DLD1 (cell line): ENCODE results near the gene C1R.

ENCODE experiments used
- in situ Hi-C: cut with HindIII; loops from 2 replicates; pipeline ENCODE4 v1.10.0; 2017; ENCODE audit warnings: low sequenced_read_pairs

The C1R gene

GRCh38 chr12:7121324-7121723 lies 29.1 kb upstream of the C1R start:
- in situ Hi-C loops = no loop called here

DNA sequence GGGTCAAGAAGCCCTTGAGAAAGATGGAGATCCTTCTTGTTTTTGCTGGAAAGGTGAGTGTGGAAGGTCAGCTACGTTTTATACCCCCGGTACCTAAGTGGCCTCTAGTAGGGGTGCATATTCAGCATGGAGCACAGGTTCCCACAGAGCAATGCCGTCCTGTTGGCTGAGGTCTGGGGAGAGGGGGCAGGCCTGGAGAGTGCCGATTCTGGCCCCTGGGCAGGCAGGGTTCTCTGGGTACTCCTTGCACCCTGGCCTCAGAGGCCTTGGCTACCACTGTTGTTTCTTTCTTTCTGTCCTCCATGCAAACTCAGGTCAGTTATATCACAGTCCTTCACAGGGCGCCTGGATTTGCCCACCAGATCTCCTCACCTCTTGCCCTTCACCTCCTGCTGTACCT lies 27.9 kb upstream of the C1R start:
- in situ Hi-C loops = no loop called here

DNA sequence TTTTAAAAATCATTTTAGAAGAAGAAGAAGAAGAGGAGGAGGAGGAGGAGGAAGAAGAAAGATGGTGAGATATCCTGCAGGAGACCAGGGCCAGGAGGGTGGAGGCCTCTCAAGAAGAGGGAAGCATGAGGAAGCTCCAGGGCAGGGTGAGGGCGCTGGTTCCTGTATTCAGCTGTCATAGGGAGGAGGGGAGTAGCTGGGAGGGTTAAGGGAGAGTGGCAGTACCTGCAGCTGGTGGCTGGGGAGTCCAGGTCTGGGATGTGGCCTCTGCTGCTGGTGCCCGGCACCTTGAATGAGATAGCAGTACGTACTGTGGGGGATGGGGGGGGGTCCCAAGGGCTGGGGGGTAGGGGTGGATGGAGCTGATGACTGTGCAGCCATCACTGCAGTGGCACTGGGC lies 26.6 kb upstream of the C1R start:
- in situ Hi-C loops = no loop called here

DNA sequence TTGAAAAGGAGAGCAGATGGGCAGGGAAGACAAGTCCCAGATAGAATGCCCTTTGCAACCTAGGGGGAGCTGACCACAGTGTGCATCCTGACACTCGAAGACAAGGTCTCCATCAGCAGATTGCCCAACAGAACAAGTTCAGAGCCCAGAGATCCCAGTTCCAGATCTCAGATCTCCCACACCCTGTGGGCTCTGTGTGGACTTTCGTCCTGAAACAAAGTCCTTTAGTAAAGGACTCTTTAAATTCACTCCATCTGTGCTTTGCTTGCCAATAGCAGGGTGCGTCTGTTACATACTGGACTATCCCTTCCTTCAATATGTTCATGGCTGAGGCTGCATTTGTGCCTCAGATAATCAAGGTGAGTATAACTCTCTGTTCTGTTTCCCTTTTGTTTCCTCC lies 25.4 kb upstream of the C1R start:
- in situ Hi-C loops = no loop called here

DNA sequence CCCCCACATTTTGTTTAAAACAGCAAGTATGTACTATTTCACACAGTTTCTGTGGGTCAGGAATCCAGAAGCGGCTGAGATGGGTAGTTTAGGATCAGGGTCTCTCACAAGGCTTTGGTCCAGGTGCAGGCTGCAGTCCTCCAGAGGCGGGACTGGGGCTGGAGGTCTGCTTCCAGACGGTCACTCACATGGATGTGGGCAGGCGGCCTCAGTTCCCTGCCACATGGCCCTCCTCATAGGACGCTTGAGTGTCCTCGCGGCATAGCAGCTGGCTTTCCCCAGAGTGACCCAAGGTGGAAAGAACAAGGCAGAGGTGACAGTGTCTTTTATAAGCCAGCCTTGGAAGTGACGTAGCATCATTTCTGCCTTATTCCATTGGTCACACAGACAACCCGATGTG lies 24.7 kb upstream of the C1R start:
- in situ Hi-C loops = no loop called here

GRCh38 chr12:7116196-7116595 lies 24.0 kb upstream of the C1R start:
- in situ Hi-C loops = no loop called here

DNA sequence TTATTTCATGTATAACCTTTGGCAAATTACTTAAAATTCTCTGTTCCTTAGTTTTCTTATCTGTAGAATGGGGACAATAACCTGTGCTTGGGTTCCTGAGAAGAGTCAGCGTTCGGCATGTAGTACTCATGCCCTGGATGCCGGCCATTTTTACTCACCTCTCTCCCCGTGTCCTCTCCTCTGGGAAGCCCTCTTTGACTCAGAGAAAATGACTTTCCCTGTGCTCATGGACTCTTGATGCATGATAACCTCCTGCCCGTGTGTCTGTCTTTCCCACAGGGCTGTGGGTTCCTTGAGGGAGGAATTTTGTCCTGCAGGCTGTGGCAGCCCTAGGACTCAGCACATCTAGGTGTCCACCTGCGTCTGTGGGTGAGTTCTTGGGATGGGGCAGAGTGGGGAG lies 22.6 kb upstream of the C1R start:
- in situ Hi-C loops = no loop called here

DNA sequence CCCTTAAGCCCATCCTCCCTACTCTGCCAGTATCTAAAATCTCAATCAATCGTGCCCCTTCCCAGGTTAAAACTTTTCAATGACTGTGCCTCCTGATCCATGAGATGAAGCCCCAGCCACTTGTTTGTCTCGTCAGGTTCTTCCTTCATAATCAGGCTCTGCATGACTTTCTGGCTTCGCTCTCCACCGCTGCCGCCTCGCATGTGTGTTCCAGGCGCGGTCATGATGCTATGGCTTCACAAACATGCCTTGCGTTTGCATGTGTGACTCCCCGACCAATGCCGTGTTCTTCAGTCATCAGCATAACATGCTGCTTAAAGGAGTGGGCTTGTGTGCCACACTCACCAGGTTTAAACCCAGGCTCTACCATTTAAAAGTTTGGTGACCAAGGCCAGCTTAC lies 21.8 kb upstream of the C1R start:
- in situ Hi-C loops = no loop called here

GRCh38 chr12:7113389-7113871 lies 21.2 kb upstream of the C1R start:
- in situ Hi-C loops = no loop called here

DNA sequence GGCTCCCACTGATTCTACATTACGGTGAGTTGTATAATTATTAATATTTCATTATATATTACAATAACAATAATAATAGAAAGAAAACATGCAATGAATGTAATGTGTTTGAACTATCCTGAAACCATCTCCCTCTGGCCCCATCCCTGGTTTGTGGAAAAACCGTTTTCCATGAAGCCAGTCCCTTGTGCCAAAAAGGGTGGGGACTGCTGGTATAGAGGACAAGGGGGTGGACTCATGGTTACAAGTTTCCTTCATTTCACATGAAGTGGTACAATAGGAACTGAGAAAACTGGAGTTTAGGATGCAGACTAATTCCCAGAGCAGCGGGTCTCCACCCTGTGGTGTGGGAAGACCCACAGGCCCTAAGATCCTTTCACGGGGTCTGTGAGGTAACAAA lies 19.8 kb upstream of the C1R start:
- in situ Hi-C loops = no loop called here

DNA sequence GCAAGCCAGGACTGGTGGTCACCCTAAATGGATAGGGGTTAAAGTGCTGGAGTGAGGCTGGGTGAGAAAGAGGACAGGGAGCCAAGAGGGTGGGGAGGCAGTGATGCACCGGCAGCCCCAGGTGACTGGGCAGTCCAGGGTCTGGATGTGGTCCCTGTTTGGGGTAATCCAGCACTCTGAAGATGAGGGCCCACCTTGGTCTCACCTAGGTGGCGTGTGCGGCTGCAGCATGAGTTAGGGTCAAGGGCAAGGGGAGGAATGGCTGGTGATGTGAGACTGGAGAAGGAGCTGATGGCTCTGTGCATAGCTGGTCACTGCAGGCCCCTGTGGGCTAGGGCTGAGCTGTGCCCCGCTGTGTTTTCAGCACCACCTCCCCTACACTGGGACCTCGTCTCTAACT lies 18.4 kb upstream of the C1R start:
- in situ Hi-C loops = no loop called here

- in situ Hi-C loops = loop anchor here (10.0 kb wide), 1 partner anchor 55 kb away; no protein-coding TSS in a partner anchor
Observed at GRCh38 chr12:7109572-7109920, 17.3 kb upstream of the C1R start.

- in situ Hi-C loops = loop anchor here (10.0 kb wide), 1 partner anchor 56 kb away; no protein-coding TSS in a partner anchor
Observed at GRCh38 chr12:7108796-7109571, 16.7 kb upstream of the C1R start, which contains the start of gene C1RL. C1RL (minus strand) TSS chr12:7109214; CDS start chr12:7109180, 34 bp downstream.

- in situ Hi-C loops = loop anchor here (10.0 kb wide), 1 partner anchor 57 kb away; no protein-coding TSS in a partner anchor
Observed at GRCh38 chr12:7108003-7108795, 16.0 kb upstream of the C1R start.

- in situ Hi-C loops = loop anchor here (10.0 kb wide), 1 partner anchor 57 kb away; no protein-coding TSS in a partner anchor
Observed at GRCh38 chr12:7107636-7108002, 15.4 kb upstream of the C1R start.

- in situ Hi-C loops = loop anchor here (10.0 kb wide), 1 partner anchor 58 kb away; no protein-coding TSS in a partner anchor
Observed at GRCh38 chr12:7107181-7107580, 14.9 kb upstream of the C1R start.

DNA sequence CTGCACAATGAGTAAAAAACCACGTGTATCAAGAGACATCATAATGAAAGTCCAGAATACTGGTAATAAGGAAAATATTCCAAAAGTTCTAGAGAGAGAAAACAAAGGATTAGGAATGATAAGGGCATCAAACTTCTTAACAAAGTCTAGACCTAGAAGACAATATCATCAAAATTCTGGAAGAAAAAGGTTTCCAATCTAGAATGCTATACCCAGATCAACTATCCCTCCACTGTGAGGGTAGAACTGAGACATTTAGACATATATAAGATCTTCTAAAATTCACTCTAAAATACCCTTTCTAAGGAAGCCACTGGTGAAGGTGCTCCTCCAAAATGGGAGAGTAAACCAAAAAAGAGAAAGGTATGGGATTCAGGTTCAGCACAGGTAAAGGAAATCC lies 13.8 kb upstream of the C1R start:
- in situ Hi-C loops = loop anchor here (10.0 kb wide), 1 partner anchor 59 kb away; no protein-coding TSS in a partner anchor

DNA sequence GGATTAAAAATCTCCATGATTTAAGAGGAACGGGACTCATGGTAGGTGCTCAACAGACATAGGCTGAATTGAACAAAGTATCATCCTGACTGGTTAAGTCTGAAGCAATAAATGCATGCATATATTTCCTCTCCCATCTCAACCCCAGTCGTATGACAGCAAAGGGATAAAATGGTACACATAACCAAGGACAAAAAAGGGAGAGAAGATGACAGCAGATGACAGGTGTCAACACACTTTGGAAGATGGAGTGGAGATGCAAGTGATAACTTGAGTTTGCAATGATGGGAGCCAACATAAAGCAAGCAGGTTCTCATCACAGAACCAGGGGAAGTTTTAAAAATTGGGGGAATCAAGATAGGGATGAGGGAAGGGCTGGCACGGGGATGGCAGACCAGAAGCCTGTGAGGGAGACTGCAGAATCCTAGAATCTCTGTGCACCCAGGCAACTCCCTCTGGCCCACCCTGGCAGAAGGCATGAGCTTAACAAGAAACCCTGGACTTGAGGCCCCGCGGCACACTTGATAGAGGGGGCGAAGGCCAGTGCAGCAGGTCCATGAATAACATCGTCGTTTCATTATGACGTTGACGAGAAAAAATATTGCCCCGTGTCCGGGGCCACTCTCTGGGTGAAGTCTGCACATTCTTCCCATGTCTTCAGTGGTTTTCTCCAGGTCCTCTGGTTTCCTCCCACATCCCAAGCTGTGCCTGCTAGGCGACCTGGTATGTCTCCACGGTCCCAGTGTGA lies 11.8 kb upstream of the C1R start:
- in situ Hi-C loops = loop anchor here (10.0 kb wide), 1 partner anchor 61 kb away; no protein-coding TSS in a partner anchor

- in situ Hi-C loops = loop anchor here (10.0 kb wide), 1 partner anchor 62 kb away; no protein-coding TSS in a partner anchor
Observed at GRCh38 chr12:7102582-7102981, 10.3 kb upstream of the C1R start.

DNA sequence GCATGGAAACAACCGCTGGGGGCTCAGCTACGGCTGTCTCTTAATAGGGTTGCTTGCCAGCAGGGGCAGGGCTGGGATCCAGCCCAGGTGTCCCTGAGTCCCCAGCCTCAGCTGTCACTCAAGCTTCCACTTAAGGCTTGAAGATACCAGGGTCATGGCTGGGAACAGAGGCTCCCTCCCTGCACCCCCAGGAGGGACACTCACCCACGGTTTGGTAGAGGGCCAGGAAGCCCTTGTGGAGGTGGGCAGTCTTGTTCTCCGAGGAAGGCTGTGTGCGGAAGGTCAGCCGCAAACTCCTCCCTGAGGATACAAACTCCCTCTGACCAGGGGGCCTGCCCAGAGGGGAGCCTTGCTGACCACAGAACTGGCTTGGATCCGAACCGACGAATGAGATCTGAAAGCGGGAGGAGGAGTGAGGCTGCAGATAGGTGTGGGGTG lies 9.5 kb upstream of the C1R start:
- in situ Hi-C loops = loop anchor here (10.0 kb wide), 1 partner anchor 63 kb away; no protein-coding TSS in a partner anchor
